Mesendoderm (in vitro differentiated cells): Measurements from ENCODE around the gene MED31.

ENCODE experiments used
- DNase-seq: peaks from one replicate; pipeline ENCODE4 v3.0.0; 2013
- H2AK5ac ChIP-seq: 2 replicates; pipeline ENCODE4 v1.6.1; 2013; ENCODE audit warnings: low read length, inconsistent platforms
- H2BK120ac ChIP-seq: 2 replicates; pipeline ENCODE4 v1.6.1; 2013; ENCODE audit warnings: low read depth, mild to moderate bottlenecking, low read length, moderate library complexity, mixed read lengths
- H2BK15ac ChIP-seq: replicated peaks from 2 replicates; pipeline ENCODE4 v1.6.1; 2013; ENCODE audit warnings: low read depth, mild to moderate bottlenecking, moderate library complexity
- H2BK5ac ChIP-seq: 2 replicates; pipeline ENCODE4 v1.6.1; 2013; ENCODE audit warnings: low read length, inconsistent platforms
- H3K18ac ChIP-seq: 2 replicates; pipeline ENCODE4 v1.6.1; 2013; ENCODE audit warnings: mild to moderate bottlenecking, low read length, mixed read lengths
- H3K23ac ChIP-seq: one replicate; pipeline ENCODE4 v1.6.1; 2013; ENCODE audit warnings: low read length
- H3K27ac ChIP-seq: 2 replicates; pipeline ENCODE4 v1.5.1; 2013; ENCODE audit warnings: low read depth, mild to moderate bottlenecking, inconsistent platforms, low read length, moderate library complexity
- H3K27me3 ChIP-seq: 2 replicates; pipeline ENCODE4 v1.6.1; 2013; ENCODE audit warnings: low read length, control low read depth, mild to moderate bottlenecking, inconsistent platforms; ENCODE audit not compliant: insufficient read depth, poor library complexity
- H3K36me3 ChIP-seq: 2 replicates; pipeline ENCODE4 v1.6.1; 2013; ENCODE audit warnings: low read length, inconsistent platforms; ENCODE audit not compliant: control insufficient read depth, insufficient read depth
- H3K4ac ChIP-seq: one replicate; pipeline ENCODE4 v1.6.1; 2013; ENCODE audit warnings: low read depth, mild to moderate bottlenecking, low read length, moderate library complexity
- H3K4me1 ChIP-seq: 2 replicates; pipeline ENCODE4 v1.6.1; 2013; ENCODE audit warnings: low read depth, low read length, inconsistent platforms; ENCODE audit not compliant: control insufficient read depth
- H3K4me2 ChIP-seq: 2 replicates; pipeline ENCODE4 v1.6.1; 2013; ENCODE audit warnings: low read length
- H3K4me3 ChIP-seq: 2 replicates; pipeline ENCODE4 v1.5.1; 2013; ENCODE audit warnings: mild to moderate bottlenecking, low read length
- H3K56ac ChIP-seq: one replicate; pipeline ENCODE4 v1.6.1; 2013; ENCODE audit warnings: low read length
- H3K79me1 ChIP-seq: 2 replicates; pipeline ENCODE4 v1.6.1; 2013; ENCODE audit warnings: low read length, inconsistent platforms
- H3K79me2 ChIP-seq: 2 replicates; pipeline ENCODE4 v1.6.1; 2013; ENCODE audit warnings: mild to moderate bottlenecking, low read length; ENCODE audit not compliant: control insufficient read depth, insufficient read depth
- H3K9ac ChIP-seq: 2 replicates; pipeline ENCODE4 v1.6.1; 2013; ENCODE audit warnings: low read length, inconsistent platforms
- H4K5ac ChIP-seq: one replicate; pipeline ENCODE4 v1.6.1; 2013; ENCODE audit warnings: low read length
- H4K8ac ChIP-seq: one replicate; pipeline ENCODE4 v1.6.1; 2013; ENCODE audit warnings: low read depth, mild to moderate bottlenecking, control low read depth, low read length, moderate library complexity
- WGBS: extraction: QIAGEN DNeasy Blood & Tissue Kit; methylation state at CpG from one replicate; pipeline ENCODE4 v1.1.7; 2013; ENCODE audit warnings: low lambda C conversion rate, missing lambda C conversion rate; ENCODE audit not compliant: insufficient coverage; ENCODE audit errors: extremely low coverage; 5-methylcytosine and 5-hydroxymethylcytosine counted together

MED31 gene

DNA sequence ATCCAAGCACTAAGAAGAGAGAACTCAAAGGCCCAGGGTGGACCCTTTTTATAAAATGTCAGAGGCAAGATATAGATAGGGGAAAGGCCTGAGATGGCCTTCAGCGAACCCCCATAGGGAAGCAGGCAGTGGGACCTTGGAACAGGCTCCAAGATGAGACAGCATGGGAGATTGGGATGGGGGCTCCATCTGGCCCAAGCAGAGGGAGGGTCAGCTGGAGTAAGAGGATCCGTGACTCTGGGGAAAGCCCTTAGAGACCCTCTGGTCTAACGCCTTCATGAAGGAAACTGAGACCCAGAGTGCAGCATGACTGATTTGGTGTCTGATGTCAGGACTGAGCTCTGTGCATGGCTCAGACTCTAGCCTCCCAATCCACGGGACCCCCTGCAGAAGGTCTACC lies 30.9 kb upstream of the MED31 start:
- no peak overlapping the region for H2BK120ac ChIP-seq
- WGBS: no CpG with 5 or more reads among the region's 4 CpGs
- H3K27ac ChIP-seq: no peak overlapping the region

DNA sequence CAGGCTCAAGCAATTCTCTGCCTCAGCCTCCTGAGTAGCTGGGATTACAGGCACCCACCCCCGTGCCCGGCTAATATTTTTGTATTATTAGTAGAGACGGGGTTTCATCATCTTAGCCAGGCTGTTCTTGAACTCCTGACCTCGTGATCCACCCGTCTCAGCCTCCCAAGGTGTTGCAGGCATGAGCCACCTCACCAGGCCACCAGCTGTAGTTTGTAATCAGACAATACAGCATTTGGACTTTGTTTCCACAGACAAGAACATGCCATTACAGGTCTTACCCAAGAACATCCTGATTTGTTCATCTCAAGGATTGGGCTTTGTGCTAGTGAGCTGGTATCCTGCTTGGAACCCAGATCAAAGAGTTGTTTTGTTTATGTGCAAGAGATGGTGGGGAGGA lies 30.3 kb upstream of the MED31 start:
- H3K79me2 ChIP-seq: no peaks in the 10 kb centered on the region
- no peaks in the 10 kb centered on the region for H3K36me3 ChIP-seq
- H3K56ac ChIP-seq: no peak overlapping the region
- H2BK120ac ChIP-seq: no peak overlapping the region
- WGBS: no CpG with 5 or more reads among the region's 5 CpGs
- no peak overlapping the region for H3K18ac ChIP-seq
- no peak overlapping the region for H2BK15ac ChIP-seq
- H3K27me3 ChIP-seq: no peaks in the 10 kb centered on the region
- no peak overlapping the region for H2BK5ac ChIP-seq
- no peak overlapping the region for H3K23ac ChIP-seq
- no peak overlapping the region for H3K4me3 ChIP-seq
- no peak overlapping the region for H3K27ac ChIP-seq
- peaks cover 8% of the 10 kb centered on the region for H3K4me1 ChIP-seq
- DNase-seq: no peak
- H3K4me2 ChIP-seq: no peak overlapping the region
- H2AK5ac ChIP-seq: no peak overlapping the region
- H3K79me1 ChIP-seq: no peaks in the 10 kb centered on the region
- H3K9ac ChIP-seq: no peak overlapping the region
- H4K5ac ChIP-seq: no peak overlapping the region
- H3K4ac ChIP-seq: no peak overlapping the region
- H4K8ac ChIP-seq: no peak overlapping the region

More for the DNA sequence above, 30.9 kb upstream of the MED31 start:
- H2AK5ac ChIP-seq: no peak overlapping the region
- H4K5ac ChIP-seq: no peak overlapping the region
- no peaks in the 10 kb centered on the region for H3K27me3 ChIP-seq
- no peak overlapping the region for H2BK5ac ChIP-seq
- no peaks in the 10 kb centered on the region for H3K79me2 ChIP-seq
- no peak for DNase-seq
- no peaks in the 10 kb centered on the region for H3K36me3 ChIP-seq
- peaks cover 8% of the 10 kb centered on the region for H3K4me1 ChIP-seq
- H3K4me3 ChIP-seq: no peak overlapping the region
- H2BK15ac ChIP-seq: no peak overlapping the region
- H3K9ac ChIP-seq: no peak overlapping the region
- H3K23ac ChIP-seq: no peak overlapping the region
- H3K4me2 ChIP-seq: no peak overlapping the region
- no peak overlapping the region for H4K8ac ChIP-seq
- H3K18ac ChIP-seq: no peak overlapping the region
- no peak overlapping the region for H3K56ac ChIP-seq
- no peak overlapping the region for H3K4ac ChIP-seq
- no peaks in the 10 kb centered on the region for H3K79me1 ChIP-seq

DNA sequence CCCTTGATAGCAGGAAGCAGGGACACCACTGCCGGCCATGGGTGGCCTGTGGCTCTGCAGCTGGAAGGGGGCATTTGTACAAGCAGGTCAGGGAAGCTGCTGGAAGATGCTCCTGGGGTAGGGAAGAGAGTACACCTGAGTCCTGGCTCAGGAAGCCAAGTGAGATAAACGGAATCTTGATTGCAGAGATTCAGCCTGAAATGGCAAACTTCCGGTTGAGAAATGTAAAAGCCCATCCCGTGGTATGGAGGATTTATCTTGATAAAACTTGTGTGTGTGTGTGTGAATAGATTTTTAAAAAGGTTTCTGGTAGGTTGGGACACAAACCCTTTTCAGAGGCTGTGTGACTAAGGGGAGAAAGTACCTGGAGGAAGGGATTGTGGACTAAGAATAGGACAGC lies 29.8 kb upstream of the MED31 start:
- Histone ChIP-seq H2AK5ac (no peak overlapping the region), H3K18ac (no peak overlapping the region), H3K4me1 (peaks cover 8% of the 10 kb centered on the region), H4K8ac (no peak overlapping the region), H3K56ac (no peak overlapping the region), H3K23ac (no peak overlapping the region), H3K4me3 (no peak overlapping the region), H3K4me2 (no peak overlapping the region), H3K27me3 (no peaks in the 10 kb centered on the region), H3K4ac (no peak overlapping the region), H3K79me2 (no peaks in the 10 kb centered on the region), H3K79me1 (no peaks in the 10 kb centered on the region), H3K27ac (no peak overlapping the region), H4K5ac (no peak overlapping the region), H2BK5ac (no peak overlapping the region), H3K9ac (no peak overlapping the region), H3K36me3 (no peaks in the 10 kb centered on the region), H2BK15ac (no peak overlapping the region), H2BK120ac (no peak overlapping the region)
- WGBS: no CpG with 5 or more reads among the region's 4 CpGs
- no peak for DNase-seq

DNA sequence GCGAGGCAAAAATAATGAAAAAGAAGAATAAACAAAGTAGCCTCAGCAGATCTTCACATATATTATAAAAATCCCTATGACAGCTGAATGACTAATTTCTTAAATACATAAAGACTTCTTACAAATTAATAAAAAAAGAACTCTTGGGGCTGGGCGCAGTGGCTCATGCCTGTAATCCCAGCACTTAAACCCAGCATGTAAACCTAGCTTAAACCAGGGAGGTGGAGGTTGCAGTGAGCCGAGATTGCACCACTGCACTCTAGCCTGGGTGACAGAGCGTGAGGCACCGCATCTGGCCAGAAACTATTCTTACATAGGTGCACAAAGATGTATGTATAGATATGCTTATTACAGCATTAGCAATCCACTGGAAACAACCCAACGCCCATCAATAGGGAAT lies 27.8 kb upstream of the MED31 start:
- H3K23ac ChIP-seq: no peak overlapping the region
- H3K18ac ChIP-seq: no peak overlapping the region
- no peaks in the 10 kb centered on the region for H3K79me2 ChIP-seq
- H2AK5ac ChIP-seq: no peak overlapping the region
- H3K4me1 ChIP-seq: peaks cover 4% of the 10 kb centered on the region
- H2BK120ac ChIP-seq: no peak overlapping the region
- no peak overlapping the region for H3K27ac ChIP-seq
- no peaks in the 10 kb centered on the region for H3K79me1 ChIP-seq
- no peak overlapping the region for H2BK15ac ChIP-seq
- H3K56ac ChIP-seq: no peak overlapping the region
- WGBS: no CpG with 5 or more reads among the region's 6 CpGs
- H4K8ac ChIP-seq: no peak overlapping the region
- no peaks in the 10 kb centered on the region for H3K27me3 ChIP-seq
- H4K5ac ChIP-seq: no peak overlapping the region
- no peak overlapping the region for H3K4me2 ChIP-seq
- H2BK5ac ChIP-seq: no peak overlapping the region
- no peak for DNase-seq
- no peaks in the 10 kb centered on the region for H3K36me3 ChIP-seq
- H3K9ac ChIP-seq: no peak overlapping the region
- no peak overlapping the region for H3K4ac ChIP-seq
- H3K4me3 ChIP-seq: no peak overlapping the region

DNA sequence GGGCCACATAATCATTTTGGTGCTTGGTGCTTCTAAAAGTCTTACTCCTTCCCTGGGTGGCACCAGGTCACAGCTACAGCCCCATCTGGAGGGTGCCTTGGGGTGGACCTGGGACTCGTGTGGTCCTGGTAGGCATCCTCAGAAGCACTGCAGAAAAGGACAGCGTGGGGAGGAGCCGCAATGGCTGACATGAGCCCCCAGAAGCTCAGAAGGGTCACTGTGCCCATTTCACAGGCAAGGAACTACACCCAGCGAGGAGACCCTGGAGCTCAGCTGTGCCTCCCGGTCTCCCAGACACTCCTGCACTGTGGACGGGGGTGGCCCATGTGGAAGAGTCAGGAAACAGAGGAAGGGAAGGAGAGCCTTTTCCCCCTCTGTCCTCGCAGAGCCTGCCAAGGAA lies 26.5 kb upstream of the MED31 start:
- Histone ChIP-seq H3K4me2 (no peak overlapping the region), H3K27ac (no peak overlapping the region), H3K4ac (no peak overlapping the region), H3K79me1 (no peaks in the 10 kb centered on the region), H2BK5ac (no peak overlapping the region), H2AK5ac (no peak overlapping the region), H3K23ac (no peak overlapping the region), H3K36me3 (no peaks in the 10 kb centered on the region), H3K4me3 (no peak overlapping the region), H3K9ac (no peak overlapping the region), H3K56ac (no peak overlapping the region), H3K4me1 (no peaks in the 10 kb centered on the region), H3K18ac (no peak overlapping the region), H2BK15ac (no peak overlapping the region), H3K79me2 (no peaks in the 10 kb centered on the region), H4K8ac (no peak overlapping the region), H2BK120ac (no peak overlapping the region), H4K5ac (no peak overlapping the region), H3K27me3 (no peaks in the 10 kb centered on the region)
- no CpG with 5 or more reads among the region's 7 CpGs for WGBS
- DNase-seq: no peak

DNA sequence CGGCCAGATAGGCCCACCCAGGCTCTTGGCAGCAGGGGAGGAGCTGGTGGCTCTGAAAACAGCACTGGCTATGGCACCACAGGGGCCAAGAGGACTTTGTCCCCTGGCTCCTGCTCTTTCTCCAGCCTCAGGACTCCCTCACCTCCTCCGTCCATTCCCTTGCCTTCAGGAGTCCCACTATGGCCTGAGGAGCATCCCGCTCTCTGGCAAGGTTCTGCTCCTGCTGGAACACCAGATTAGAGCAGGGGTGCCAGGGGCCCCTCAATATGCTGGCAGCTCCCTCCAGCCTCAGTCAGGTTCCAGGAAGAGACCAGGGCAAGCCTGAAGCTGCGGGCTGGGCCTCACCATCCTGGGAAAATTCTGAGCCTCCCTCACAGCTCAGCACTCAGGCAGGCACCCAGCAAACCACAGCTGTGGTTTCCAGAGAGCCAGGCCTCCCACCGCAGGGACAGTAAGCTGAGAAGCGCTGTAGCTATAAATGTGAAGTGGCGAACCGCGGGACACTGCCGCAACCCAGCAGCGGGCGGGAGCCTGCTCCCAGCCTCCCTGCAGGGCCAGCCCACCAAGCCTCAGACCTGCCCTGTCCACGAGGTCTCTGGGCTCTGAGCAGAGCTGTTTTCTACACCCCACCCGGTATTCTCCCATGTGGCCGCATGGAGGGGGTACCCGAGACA lies 25.9 kb upstream of the MED31 start:
- H3K79me2 ChIP-seq: no peaks in the 10 kb centered on the region
- no peak for DNase-seq
- H3K4me2 ChIP-seq: no peak overlapping the region
- no peak overlapping the region for H3K56ac ChIP-seq
- H2BK5ac ChIP-seq: no peak overlapping the region
- no peak overlapping the region for H3K27ac ChIP-seq
- no peaks in the 10 kb centered on the region for H3K79me1 ChIP-seq
- no peak overlapping the region for H4K8ac ChIP-seq
- H3K4ac ChIP-seq: no peak overlapping the region
- H3K23ac ChIP-seq: no peak overlapping the region
- H3K27me3 ChIP-seq: no peaks in the 10 kb centered on the region
- H2AK5ac ChIP-seq: no peak overlapping the region
- H2BK15ac ChIP-seq: no peak overlapping the region
- no peaks in the 10 kb centered on the region for H3K36me3 ChIP-seq
- H3K9ac ChIP-seq: no peak overlapping the region
- H2BK120ac ChIP-seq: no peak overlapping the region
- WGBS: no CpG with 5 or more reads among the region's 16 CpGs
- H3K4me1 ChIP-seq: no peaks in the 10 kb centered on the region
- H3K18ac ChIP-seq: no peak overlapping the region
- no peak overlapping the region for H4K5ac ChIP-seq
- no peak overlapping the region for H3K4me3 ChIP-seq
